GM19238 (cell line): ENCODE measurements around the gene TALDO1.

Experiments
- DNase-seq: peaks from one replicate; pipeline ENCODE4 v3.0.0; 2011; ENCODE audit warnings: low spot score; ENCODE audit not compliant: insufficient read length

TALDO1 gene

DNA sequence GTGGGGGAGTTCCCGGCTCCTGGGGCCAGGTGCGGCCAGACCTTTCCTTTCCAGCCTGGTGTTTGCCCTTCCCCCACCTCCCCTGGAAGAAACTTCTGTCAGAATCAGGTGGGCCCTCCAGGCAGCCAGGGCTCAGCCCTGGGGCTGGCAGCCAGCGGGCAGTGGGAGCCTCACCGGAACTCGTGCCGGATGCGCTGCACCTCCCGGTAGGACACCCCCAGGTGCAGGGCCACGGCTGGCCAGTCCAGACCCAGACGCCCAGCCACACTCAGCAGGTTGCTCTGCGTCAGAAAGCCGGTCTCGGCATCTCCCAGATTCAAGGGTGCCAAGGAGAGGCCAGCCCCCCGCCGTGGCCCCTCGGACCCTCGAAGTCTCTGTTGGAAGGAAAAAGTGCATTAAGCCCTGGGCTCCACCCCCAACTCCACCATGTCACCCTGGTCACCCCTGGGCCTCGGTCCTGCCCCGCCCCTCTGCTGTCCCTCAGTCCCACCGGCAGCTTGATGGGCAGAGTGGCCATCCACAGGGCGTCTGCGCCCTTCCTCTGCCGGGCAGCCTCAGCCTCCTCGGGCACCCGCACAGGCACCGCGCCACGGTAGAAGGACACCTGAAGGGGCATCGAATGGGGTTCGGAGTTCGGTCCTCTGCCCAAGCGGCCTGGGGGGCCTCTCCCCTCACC is 52.5 kb downstream of the TALDO1 start:
- DNase-seq, result no peak

DNA sequence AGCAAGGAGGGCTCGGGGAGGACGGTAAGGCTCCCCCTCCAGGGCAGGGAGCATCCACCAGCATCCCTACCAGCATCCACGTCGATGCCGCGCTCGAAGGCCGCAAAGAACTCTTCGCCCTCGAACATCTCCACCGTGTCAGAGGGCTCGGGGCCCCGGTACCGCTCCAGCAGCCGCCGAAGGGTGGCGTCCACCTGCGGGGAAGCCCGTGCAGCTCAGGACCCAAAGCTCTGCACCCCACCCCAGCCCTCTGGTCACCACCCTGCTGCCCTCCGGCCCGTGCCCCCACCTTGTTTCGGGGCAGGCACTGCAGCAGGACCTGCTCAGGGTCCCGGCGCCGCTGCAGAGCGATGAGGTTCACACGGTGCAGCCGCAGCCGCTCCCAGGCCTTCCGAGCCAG is 53.2 kb downstream of the TALDO1 start:
- DNase-seq, result no peak

DNA sequence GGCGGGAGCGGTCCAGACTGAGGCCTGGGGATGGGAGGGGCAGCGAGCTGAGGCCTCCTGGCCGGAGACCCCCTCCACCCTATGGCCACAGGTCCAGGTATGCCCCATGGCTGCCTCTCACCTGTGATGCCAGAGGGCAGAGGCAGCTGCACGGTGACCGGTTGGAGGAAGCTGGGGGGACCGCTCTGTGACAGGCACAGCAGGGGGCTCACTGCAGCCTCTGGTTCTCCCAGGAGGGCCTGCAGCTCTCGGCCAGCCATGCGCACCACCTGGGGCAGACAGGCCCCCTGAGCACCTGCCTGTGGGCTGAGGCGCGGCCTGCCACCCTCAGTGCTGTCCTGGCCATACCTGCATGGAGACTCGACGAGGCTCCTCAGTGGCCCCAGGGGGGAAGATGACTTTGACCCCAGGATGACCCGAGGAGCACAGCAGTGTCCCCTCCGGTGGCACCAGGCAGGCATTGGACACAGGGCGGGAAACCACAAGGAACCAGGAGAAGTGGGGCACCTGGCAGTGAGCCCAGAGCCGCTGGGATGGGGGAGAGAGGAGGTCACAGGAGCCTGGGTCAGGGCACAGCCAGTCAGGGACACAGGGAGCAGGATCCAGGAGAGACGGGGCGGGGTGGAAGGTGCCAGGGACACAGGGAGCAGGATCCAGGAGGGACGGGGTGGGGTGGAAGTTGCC is 54.0 kb downstream of the TALDO1 start:
- DNase-seq, result no peak

DNA sequence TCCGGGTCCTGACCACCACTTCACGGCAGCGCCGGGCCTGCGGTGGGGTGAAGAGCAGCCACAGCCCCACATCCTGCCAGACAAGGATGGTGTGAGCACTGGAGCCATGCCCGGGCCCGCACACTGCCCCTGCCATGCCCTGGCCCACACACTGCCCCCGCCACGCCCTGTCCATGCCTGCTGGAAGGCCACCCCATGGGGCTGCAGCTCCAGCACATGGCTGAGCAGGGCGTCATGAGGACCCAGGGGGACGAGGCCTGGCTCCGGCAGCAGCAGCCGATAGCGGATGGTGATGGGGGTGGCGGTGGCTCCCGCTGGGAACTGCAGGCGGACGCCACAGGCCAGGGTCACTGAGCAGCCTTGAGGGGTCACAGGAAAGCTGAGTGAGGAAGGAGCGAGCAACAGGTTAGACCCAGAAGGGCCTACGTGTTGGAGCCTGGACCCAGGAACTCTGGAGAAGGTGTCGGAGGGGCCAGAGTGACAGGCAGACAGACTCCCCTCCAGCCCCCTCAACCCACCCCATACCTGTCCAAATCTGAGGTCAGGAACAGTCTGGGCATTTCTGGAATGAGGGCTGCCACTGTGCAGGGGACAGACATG is 54.9 kb downstream of the TALDO1 start:
- DNase-seq, result no peak

DNA sequence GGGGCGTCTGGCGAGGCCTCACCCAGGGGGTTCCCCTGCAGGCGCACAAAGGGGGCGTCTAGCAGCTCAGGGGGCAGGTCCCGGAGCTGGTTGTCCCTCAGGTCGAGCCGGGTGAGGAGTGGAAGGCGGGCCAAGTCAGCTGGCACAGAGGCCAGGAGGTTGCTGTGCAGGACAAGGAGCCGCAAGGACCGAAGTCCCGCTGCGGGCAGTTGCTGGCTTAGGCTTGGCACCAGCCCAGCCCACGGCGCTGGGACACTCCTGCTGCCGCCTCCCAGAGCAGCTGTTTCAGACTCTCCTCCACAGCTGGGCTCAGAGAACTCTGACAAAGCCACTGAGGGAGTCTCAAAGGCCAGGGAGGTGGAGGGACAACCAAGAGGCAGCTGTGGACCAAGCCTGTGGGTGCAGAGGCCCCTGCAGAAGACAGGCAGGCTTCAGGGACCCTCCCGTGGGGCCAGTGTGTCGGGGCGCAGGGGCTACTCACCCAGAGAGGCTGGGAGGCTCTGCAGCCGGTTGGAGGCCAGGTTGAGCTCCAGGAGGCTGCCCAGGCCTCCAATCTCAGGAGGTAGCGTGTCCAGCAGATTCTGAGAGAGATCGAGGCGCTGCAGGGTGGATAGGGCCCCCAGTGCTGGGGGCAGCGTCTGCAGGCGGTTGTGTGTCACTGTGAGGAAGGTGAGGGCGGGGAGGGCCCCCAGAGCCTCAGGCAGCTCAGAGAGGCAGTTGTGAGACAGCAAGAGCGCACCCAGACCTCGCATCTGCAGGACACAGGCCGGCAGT is 55.6 kb downstream of the TALDO1 start:
- no peak for DNase-seq

DNA sequence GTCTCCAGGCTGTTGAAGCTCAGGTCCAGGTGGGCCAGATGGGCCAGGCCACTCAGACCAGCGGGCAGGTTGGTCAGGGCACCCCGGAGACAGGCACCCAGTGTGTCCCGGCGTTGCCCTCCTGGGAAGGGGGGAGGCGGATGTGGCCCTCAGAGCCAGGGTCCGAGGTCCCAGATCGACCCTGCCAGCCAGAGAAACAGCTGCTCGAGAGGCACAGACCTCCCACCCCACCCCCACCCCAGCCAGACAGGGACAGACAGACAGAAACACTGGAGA is 56.1 kb downstream of the TALDO1 start:
- no peak for DNase-seq

DNA sequence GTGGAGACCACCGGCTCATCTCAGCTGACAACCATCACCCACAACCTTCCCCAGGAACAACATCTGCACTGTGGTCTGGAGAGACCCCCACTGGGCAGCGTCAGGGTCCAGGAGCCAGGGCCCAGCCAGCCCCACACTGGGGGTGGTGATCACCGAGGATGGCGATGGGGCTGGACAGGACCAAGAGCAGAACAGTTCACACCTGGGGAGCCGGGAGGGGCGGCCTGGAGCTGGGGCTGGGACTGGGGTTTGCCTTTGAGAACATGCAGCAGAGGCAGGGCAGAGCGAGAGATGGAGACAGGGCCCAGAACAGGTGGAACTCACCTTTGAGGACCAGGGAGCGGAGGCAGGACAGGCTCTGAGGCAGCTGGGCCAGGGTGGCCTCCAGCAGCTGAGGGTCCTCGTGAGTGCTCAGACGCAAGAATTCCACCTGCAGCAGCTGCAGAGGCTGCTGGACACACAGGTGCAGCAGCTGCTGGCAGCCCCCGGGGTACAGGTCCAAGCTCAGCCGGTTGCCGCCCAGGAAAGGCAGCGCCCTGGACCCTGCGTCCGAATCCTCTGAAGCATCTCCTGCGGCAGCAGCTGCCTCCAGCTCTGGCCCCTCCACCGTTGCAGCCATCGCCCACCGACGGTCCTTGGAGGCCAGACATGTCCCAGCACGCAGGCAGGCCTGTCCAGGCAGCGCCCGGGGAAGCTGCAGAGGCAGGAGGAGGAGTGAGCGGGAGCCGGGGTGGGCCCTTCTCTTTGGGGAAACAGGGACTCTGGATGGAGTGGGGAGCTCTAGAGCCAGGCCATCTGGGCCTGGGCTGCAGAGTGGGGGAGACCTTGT is 56.7 kb downstream of the TALDO1 start:
- no peak for DNase-seq

DNA sequence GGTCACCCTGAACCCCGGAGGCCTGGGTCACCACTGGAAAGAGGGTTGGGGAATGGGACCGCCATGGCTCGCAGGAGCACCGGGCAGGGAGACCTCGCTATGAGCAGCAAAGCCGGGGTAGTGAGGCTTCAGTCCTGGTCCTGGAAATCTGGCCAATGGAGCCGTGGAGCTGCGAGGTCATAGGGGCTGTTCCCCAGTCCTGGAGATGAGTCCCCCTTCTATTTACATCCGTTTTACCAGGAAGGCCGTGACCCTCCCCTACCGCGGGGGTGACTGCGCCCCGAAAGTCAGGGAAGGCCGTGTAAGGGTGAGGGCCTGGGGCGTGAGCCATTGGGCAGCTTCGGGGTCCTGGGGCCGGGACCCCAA is 57.3 kb downstream of the TALDO1 start:
- no peak for DNase-seq

DNA sequence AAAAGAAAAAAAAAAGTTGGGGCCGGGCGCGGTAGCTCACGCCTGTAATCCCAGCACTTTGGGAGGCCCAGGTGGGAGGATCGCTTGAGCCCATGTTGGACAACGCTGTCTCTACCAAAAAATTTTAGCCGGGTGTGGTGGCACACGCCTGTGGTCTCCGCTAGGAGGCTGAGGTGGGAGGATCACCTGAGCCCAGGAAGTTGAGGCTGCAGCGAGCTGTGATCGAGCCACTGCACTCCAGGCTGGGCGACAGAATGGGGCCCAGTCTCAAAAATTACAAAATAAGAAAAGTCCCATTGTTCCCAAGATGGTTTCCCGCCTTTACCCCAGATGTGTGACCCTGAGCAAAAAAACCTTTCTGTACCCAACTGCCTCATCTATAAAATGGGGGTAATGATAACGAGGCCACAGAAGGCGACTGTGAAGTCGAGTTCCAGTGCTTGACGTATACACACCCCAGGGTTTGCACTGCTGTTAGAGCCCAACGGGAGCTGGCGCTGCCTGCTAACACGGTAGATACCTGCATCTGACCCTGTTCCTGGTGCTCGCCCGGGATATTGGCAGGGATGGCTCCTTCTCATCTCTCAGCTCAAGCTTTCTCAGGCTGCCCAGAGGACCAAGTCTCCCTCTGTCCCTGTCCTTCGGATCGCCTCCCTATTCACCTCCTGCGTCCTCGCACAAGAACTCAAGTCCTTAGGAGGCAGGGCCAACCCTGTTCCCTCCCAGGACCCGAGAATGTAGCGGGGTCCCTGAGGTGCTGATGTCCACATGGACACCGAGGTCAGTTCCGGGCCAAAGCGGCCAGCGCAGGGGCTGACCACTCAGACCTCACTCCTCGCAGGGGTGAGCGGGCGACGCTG is 61.4 kb downstream of the TALDO1 start:
- DNase-seq, result no peak

DNA sequence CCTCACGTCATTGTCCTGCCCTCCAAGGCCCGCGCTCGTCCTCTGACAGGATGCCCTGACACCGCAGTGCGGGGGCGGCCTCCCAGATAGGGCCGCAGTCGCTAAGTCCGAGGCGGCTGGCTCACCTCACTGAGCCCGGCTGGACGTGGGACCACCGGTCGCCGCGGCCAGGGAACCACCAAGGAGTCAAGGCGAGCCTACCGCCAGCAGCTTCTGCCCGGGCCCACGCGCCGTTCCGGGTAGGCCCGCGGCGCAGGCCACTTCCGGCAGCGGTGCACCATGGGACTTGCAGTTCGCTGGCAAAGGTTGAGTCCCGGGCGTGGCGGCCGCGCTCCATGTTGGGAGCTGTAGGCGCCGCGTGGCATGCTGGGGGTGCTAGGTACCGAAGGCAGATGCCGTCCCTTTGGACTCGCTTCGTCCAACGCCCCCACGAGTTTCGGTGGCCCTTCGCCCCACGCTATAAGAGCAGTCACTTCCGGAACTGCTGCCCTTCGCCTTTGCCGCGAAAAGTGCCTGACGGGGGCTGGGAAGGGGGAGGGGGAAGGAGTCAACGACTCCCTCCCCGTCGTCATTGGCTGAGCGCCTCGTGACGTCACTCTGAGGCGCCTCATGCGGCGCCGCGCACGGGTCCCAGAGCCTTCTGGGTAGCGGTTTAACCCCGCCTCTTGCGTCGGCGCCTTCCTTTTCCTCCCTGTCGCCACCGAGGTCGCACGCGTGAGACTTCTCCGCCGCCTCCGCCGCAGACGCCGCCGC is 62.2 kb downstream of the TALDO1 start, which contains the start of gene RPLP2:
Gene RPLP2 (plus strand): TSS at position 681 of the 753 bp plus-strand sequence. CDS start 268 bp downstream, outside the sequence.
- peak; percentile 98 for DNase-seq

DNA sequence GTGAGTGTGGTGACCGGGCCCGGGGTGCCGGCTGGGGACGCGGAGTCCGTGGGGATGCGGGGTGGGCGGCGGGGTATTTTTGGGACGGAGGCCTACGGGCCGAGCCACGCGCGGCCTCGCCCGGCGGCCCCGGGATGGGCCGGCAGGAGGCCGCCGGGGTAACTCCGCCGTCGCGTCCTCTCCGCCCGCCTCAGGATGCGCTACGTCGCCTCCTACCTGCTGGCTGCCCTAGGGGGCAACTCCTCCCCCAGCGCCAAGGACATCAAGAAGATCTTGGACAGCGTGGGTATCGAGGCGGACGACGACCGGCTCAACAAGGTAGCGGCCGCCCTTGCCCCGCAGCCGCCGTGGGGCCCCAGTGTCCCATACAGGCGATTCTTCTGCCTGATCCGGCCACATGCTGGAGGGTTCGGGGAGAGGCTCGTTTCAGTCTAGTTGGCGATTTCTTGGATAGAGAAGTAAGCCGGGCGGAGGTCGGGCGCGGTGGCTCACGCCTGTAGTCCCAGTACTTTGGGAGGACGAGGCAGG is 62.8 kb downstream of the TALDO1 start:
- DNase-seq, result no peak

DNA sequence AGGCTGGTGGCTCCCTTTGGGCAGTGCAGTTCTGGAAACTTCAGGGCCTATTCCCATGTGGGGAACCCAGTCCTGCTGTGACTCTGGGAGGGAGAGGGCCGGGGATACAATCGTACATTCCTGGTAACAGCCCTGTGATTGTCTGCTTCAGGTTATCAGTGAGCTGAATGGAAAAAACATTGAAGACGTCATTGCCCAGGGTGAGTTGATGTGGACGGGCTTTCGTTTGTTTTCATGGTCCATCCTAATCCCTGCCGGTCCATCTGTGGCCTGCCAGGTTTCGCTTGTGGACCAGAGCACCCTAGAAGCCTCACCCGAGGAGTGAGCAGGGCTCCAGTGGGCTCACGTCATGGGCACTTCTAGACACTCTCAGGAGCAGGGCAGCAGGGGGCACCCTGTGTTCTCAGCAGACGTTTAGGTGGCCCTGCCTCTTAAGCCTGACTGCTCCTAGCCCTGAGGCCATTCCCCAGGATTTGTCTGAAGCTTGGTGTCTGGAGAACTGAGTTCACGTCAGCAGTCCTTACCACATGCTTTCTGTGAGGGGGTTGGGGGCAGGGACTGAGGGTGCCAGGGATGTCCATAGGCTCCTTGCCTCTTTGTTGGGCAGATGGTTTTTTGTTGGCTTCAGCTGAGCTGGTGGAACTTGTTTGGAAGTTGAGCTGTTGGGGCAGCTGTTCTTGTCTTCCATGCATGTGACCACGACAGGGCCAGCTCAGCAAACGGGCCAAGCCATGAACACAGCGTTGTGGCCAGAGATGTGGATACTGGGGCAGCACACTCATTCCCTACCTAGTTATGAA is 64.4 kb downstream of the TALDO1 start:
- DNase-seq, result no peak

DNA sequence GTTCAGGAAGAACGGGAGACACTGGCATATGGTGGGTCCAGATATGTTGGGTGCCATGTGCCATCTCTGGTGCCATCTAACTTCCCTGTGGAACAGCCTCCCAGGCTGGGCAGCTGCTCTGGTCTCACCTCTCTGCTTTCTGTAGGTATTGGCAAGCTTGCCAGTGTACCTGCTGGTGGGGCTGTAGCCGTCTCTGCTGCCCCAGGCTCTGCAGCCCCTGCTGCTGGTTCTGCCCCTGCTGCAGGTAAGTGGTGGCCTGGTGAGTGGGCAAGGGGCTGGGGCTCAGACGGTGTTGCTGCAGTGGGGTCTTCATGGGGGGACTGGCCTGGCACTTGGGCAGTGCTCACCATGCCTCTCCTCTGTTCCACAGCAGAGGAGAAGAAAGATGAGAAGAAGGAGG is 65.1 kb downstream of the TALDO1 start:
- no peak for DNase-seq

DNA sequence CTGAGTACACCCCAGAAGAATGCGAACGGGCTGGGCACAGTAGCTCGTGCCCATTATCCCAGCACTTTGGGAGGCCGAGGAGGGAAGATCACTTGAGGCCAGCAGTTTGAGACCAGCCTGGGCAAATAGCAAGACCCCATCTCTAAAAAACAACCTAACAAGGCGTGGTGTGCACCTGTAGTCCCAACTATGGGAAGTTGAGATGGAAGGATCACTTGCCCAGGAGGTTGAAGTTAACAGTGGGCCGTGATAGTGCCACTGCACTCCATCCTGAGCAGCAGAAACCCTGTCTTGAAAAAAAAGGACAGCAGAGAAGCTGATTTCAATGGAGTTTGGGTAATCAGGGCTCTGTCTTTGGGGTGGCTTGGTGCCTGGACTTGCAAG is 65.8 kb downstream of the TALDO1 start:
- no peak for DNase-seq

DNA sequence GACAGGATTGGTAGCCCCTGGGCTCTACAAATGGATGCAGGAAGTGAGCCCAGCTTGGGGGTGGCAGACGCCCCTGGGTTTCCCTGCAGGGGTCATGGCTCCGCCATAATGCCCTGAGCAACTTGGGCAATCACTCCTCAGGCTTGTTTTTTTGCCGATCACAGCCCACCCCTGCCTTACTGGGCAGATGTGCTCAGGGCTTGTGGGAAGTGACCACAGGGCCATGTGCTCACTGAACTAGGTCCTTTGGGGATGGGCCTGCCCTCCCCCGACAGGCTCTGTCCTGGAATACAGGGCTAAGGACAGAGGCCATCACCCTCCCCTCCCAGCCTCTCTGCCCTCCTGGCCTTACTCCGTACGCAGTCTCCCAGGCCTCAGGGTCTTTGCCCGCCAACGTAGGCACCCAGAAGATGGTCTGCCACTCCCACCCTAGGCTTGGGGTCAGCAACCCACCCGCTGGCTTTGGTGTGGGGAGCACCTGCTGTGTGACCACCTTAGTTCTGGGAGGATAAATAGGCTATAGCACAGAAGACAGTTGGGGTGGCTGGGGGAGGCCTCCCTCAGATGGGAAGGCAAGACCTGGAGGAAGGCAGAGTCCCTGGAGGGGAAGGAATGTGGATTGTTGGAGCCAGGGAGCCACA is 66.3 kb downstream of the TALDO1 start:
- no peak for DNase-seq
